ENCODE data around the gene PDE6D.

DNA sequence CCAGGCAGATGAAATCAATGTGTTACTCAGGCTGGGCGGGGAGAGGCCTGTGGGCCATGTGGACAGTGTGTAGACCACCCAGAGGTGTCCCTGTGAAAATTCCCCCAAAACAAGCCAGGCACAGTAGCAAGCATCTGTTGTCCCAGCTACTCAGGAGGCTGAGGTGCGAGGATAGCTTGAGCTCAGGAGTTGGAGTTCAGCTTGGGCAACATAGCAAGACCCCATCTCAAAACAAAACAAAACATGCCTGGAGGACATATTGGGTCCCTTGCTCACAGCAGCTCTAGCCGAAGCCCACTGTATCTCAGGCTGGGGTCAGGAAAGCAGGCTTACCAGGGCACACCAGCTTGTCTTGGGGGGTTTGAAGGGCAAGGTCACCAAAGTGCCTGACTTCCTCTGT lies 77.1 kb downstream of the PDE6D start:
- TF ChIP-seq, protein P1, sequence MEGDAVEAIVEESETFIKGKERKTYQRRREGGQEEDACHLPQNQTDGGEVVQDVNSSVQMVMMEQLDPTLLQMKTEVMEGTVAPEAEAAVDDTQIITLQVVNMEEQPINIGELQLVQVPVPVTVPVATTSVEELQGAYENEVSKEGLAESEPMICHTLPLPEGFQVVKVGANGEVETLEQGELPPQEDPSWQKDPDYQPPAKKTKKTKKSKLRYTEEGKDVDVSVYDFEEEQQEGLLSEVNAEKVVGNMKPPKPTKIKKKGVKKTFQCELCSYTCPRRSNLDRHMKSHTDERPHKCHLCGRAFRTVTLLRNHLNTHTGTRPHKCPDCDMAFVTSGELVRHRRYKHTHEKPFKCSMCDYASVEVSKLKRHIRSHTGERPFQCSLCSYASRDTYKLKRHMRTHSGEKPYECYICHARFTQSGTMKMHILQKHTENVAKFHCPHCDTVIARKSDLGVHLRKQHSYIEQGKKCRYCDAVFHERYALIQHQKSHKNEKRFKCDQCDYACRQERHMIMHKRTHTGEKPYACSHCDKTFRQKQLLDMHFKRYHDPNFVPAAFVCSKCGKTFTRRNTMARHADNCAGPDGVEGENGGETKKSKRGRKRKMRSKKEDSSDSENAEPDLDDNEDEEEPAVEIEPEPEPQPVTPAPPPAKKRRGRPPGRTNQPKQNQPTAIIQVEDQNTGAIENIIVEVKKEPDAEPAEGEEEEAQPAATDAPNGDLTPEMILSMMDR (IDR thresholded peaks at IDR 0.05; ENCODE audit: borderline replicate concordance, extremely low read depth, low read length, poor library complexity, severe bottlenecking) = no peak
- no peak for TF ChIP-seq EZH2 (IDR thresholded peaks at IDR 0.05; ENCODE audit: borderline replicate concordance, low read depth, low read length, severe bottlenecking)
